Glutamatergic neuron (in vitro differentiated cells): Measurements from ENCODE around the gene ZC3H7A. TPM values are rescaled to one million over a fixed set of nuclear protein-coding genes. Genes with fewer than 3 reads are reported as not detected.

Experiments
- DNase-seq: peaks from one replicate; pipeline ENCODE4 v3.0.0; 2022
- H3K27ac Mint-ChIP-seq: one replicate; pipeline ENCODE4 v1.8.0; 2020; ENCODE audit warnings: mild to moderate bottlenecking, mixed read lengths, inconsistent platforms; ENCODE audit not compliant: unreplicated experiment
- H3K27me3 Mint-ChIP-seq: one replicate; pipeline ENCODE4 v1.8.0; 2020; ENCODE audit warnings: mild to moderate bottlenecking, moderate library complexity, mixed read lengths, inconsistent platforms; ENCODE audit not compliant: unreplicated experiment
- H3K36me3 Mint-ChIP-seq: one replicate; pipeline ENCODE4 v1.8.0; 2020; ENCODE audit warnings: mild to moderate bottlenecking, mixed read lengths, inconsistent platforms; ENCODE audit not compliant: unreplicated experiment
- H3K4me1 Mint-ChIP-seq: one replicate; pipeline ENCODE4 v1.8.0; 2020; ENCODE audit warnings: mild to moderate bottlenecking, low read depth, mixed read lengths, inconsistent platforms; ENCODE audit not compliant: unreplicated experiment
- H3K4me3 Mint-ChIP-seq: one replicate; pipeline ENCODE4 v1.8.0; 2020; ENCODE audit warnings: mild to moderate bottlenecking, mixed read lengths, inconsistent platforms; ENCODE audit not compliant: unreplicated experiment
- H3K9me3 Mint-ChIP-seq: one replicate; pipeline ENCODE4 v1.8.0; 2020; ENCODE audit warnings: mild to moderate bottlenecking, moderate library complexity, mixed read lengths, inconsistent platforms; ENCODE audit not compliant: unreplicated experiment
- total RNA-seq: library from RNA; stranded (reverse); fragmentation: NEBNext Ultra II Directional; extraction: Animal tissue kit (Norgen Biotek cat#: 25700); gene quantifications from one replicate; pipeline ENCODE4 v1.2.1, GENCODE V29; 2021; ENCODE audit not compliant: unreplicated experiment
- TF ChIP-seq, protein P1 (sequence below): fragments of 200-600 bp; sonication (generic); IDR thresholded peaks from one replicate; pipeline ENCODE4 v1.5.0; 2021; ENCODE audit not compliant: partially characterized antibody, unreplicated experiment

The ZC3H7A gene
- total RNA-seq, 1 donor from 2014 or later, result 87.7 TPM

DNA sequence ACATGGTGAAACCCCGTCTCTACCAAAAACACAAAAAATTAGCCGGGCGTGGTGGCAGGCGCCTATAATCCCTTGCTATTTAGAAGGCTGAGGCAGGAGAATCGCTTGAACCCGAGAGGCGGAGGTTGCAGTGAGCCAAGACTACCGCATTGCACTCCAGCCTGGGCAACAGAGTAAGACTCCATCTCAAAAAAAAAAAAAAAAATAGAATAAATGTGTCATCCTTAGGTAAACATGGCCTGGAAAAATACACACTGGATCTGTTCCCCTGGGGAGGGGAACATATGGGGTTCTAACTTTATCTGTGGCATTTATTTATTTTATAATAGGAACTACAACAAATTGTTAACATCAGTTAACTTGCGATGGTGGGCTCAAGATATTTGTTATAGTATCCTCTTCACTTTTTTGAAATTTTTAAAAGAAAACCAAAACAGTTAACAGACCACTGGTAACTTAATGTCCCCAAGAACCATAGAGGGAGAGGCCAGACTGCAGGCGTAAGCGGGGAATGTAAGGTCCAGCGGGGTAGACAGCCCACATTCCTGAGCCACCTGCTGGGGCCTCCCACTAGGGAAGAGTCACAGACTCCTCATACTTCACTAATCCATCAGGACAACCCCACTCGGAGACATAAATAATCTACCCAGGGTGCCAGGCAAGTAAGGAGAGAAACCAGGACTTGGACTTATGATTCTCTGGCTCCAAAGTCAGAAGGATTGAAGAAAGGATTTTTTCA, 41.9 kb downstream of the ZC3H7A start:
- H3K4me1 Mint-ChIP-seq, result no peaks in the 10 kb centered on the region
- no peak overlapping the region for H3K27ac Mint-ChIP-seq
- no peaks in the 10 kb centered on the region for H3K27me3 Mint-ChIP-seq
- TF ChIP-seq, protein P1, sequence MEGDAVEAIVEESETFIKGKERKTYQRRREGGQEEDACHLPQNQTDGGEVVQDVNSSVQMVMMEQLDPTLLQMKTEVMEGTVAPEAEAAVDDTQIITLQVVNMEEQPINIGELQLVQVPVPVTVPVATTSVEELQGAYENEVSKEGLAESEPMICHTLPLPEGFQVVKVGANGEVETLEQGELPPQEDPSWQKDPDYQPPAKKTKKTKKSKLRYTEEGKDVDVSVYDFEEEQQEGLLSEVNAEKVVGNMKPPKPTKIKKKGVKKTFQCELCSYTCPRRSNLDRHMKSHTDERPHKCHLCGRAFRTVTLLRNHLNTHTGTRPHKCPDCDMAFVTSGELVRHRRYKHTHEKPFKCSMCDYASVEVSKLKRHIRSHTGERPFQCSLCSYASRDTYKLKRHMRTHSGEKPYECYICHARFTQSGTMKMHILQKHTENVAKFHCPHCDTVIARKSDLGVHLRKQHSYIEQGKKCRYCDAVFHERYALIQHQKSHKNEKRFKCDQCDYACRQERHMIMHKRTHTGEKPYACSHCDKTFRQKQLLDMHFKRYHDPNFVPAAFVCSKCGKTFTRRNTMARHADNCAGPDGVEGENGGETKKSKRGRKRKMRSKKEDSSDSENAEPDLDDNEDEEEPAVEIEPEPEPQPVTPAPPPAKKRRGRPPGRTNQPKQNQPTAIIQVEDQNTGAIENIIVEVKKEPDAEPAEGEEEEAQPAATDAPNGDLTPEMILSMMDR, result no peak
- H3K36me3 Mint-ChIP-seq, result peaks cover 3% of the 10 kb centered on the region
- no peak overlapping the region for H3K4me3 Mint-ChIP-seq
- no peaks in the 10 kb centered on the region for H3K9me3 Mint-ChIP-seq
- DNase-seq, result no peak

DNA sequence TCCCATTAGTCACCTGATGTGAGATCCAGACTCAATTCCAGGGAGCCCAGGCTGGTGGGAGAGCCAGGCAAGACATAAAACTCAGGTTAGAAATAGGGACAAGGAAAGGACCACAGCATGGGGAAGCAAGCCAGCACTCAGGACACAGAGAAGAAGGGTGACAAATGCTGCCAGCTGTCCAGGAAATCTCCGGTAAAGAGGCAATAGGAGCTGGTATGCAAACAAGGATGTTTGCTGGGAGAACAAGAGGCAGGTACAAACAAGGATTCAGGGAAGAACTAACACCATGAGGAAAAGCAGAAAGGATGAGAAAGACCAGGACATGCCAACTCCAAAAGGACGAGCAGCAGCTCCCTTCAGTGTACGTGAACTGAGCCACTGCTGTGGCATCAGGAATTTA, 44.2 kb downstream of the ZC3H7A start:
- Mint-ChIP-seq H3K36me3 (peaks cover 7% of the 10 kb centered on the region), H3K27ac (peak overlapping the region; percentile 71), H3K27me3 (peaks cover 2% of the 10 kb centered on the region), H3K9me3 (no peaks in the 10 kb centered on the region), H3K4me1 (no peaks in the 10 kb centered on the region), H3K4me3 (no peak overlapping the region)
- TF ChIP-seq, protein P1, result no peak
- DNase-seq, result no peak

DNA sequence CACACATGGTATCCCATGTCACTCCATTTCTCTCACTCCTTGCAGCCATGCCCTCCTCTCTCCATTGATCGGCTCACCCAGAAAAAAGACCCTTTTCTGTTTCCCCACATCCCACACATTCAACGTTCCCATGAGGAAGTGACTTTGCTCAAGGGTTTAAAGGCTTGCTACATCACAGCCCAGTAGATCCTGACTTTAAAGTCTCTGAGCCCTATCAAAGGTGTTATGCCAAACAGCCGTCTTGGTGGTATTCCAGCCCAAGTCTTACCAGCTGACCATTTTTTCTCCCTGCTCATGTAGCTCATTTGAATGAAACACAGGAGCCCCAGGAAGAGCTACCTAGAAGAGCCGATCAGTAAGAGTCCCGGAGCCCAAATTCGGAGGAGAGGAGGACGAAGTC, 47.0 kb downstream of the ZC3H7A start:
- DNase-seq, result no peak
- peaks cover 7% of the 10 kb centered on the region for H3K36me3 Mint-ChIP-seq
- H3K27me3 Mint-ChIP-seq, result peaks cover 4% of the 10 kb centered on the region
- no peaks in the 10 kb centered on the region for H3K9me3 Mint-ChIP-seq
- no peak overlapping the region for H3K4me3 Mint-ChIP-seq
- TF ChIP-seq, protein P1, result no peak
- H3K27ac Mint-ChIP-seq, result no peak overlapping the region
- H3K4me1 Mint-ChIP-seq, result no peaks in the 10 kb centered on the region

DNA sequence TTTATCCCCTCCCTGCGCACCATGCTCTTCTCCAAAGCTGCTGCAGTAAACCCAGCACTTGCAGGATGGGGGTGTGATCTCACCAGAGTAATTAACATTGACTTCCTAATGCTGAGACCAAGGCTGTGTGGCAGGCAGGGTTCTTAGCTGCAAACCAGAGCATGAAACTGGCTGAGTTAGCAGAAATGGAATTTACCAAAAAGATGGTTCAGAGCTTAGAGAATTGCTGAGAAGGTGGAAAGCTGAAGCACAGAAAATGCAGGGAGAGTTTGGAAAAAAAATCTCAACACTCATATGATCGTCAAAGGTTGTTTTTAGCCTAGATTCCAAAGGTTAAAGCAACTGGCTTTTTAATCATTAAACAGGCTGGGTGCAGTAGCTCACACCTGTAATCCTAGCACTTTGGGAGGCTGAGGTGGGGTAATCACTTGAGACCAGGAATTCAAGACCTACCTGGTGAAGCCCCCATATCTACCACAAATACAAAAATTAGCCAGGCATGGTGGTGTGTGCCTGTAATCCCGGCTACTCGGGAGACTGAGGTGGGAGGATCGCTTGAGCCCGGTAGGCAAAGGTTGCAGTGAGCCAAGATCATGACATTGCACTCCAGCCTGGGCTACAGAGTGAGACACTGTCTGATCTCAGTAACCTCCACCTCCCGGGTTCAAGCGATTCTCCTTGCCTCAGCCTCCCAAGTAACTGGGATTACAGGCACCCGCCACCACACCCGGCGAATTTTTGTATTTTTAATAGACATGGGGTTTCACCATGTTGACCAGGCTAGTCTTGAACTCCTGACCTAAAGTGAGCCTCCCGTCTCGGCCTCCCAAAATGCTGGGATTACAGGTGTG, 48.4 kb downstream of the ZC3H7A start:
- no peak for DNase-seq
- peaks cover 2% of the 10 kb centered on the region for H3K9me3 Mint-ChIP-seq
- TF ChIP-seq, protein P1, result no peak
- H3K4me1 Mint-ChIP-seq, result no peaks in the 10 kb centered on the region
- H3K36me3 Mint-ChIP-seq, result peaks cover 7% of the 10 kb centered on the region
- peaks cover 4% of the 10 kb centered on the region for H3K27me3 Mint-ChIP-seq
- no peak overlapping the region for H3K27ac Mint-ChIP-seq
- peak overlapping the region; percentile 0 for H3K4me3 Mint-ChIP-seq
